ENCODE data around the gene KCNH2.

DNA sequence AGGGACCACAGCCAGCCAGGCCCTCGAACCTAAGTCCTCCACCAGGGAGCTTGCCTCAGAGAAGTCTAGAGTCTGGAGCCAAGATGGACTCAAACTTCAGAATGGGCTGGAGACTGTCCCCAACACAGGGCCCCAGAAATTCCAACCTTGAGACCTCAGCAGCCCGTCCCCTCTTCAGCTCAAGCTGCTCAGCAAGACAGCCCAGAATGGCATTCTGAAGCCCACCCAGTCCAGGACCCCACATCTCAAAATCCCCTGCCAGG, 15.9 kb downstream of the KCNH2 start:
- TF ChIP-seq, protein P1, sequence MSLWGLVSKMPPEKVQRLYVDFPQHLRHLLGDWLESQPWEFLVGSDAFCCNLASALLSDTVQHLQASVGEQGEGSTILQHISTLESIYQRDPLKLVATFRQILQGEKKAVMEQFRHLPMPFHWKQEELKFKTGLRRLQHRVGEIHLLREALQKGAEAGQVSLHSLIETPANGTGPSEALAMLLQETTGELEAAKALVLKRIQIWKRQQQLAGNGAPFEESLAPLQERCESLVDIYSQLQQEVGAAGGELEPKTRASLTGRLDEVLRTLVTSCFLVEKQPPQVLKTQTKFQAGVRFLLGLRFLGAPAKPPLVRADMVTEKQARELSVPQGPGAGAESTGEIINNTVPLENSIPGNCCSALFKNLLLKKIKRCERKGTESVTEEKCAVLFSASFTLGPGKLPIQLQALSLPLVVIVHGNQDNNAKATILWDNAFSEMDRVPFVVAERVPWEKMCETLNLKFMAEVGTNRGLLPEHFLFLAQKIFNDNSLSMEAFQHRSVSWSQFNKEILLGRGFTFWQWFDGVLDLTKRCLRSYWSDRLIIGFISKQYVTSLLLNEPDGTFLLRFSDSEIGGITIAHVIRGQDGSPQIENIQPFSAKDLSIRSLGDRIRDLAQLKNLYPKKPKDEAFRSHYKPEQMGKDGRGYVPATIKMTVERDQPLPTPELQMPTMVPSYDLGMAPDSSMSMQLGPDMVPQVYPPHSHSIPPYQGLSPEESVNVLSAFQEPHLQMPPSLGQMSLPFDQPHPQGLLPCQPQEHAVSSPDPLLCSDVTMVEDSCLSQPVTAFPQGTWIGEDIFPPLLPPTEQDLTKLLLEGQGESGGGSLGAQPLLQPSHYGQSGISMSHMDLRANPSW (CRISPR knock-in tag; conservative IDR thresholded peaks at IDR 0.05; ENCODE audit: low read depth): no peak
- TF ChIP-seq FOXP1 (CRISPR knock-in tag; IDR thresholded peaks at IDR 0.05; ENCODE audit: borderline replicate concordance) (no peak), ELF4 (CRISPR knock-in tag; IDR thresholded peaks at IDR 0.05; ENCODE audit: low read depth) (no peak), TEAD4 (CRISPR knock-in tag; IDR thresholded peaks at IDR 0.05) (no peak), KAT7 (CRISPR knock-in tag; IDR thresholded peaks at IDR 0.05; ENCODE audit: borderline replicate concordance) (no peak)
- TF ChIP-seq, protein P2, sequence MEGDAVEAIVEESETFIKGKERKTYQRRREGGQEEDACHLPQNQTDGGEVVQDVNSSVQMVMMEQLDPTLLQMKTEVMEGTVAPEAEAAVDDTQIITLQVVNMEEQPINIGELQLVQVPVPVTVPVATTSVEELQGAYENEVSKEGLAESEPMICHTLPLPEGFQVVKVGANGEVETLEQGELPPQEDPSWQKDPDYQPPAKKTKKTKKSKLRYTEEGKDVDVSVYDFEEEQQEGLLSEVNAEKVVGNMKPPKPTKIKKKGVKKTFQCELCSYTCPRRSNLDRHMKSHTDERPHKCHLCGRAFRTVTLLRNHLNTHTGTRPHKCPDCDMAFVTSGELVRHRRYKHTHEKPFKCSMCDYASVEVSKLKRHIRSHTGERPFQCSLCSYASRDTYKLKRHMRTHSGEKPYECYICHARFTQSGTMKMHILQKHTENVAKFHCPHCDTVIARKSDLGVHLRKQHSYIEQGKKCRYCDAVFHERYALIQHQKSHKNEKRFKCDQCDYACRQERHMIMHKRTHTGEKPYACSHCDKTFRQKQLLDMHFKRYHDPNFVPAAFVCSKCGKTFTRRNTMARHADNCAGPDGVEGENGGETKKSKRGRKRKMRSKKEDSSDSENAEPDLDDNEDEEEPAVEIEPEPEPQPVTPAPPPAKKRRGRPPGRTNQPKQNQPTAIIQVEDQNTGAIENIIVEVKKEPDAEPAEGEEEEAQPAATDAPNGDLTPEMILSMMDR (IDR thresholded peaks at IDR 0.05): no peak

Data from WTC11 (cell line).